Right atrium auricular region (tissue), 2 donors: ENCODE data around the gene GCK. TPM values are rescaled to one million over a fixed set of nuclear protein-coding genes. Genes with fewer than 3 reads are reported as not detected.

Experiments used
- DNase-seq: peaks from one replicate; pipeline ENCODE4 v3.0.0-alpha.2; 2019; ENCODE audit warnings: low spot score
- H3K27ac ChIP-seq, 2 donors: fragments of 200-600 bp; sonication (generic); 1 replicate in 1 of 2; 2 replicates in 1 of 2; pipeline ENCODE4 v1.5.1; 2016 to 2019
- H3K27me3 ChIP-seq, 2 donors: fragments of 200-600 bp; sonication (generic); one replicate each; pipeline versions ENCODE4 v1.5.1 to v1.6.0; 2017 to 2019
- H3K36me3 ChIP-seq: fragments of 200-600 bp; sonication (generic); one replicate; pipeline ENCODE4 v1.5.1; 2016
- H3K4me1 ChIP-seq, 2 donors: fragments of 200-600 bp; sonication (generic); one replicate each; pipeline versions ENCODE4 v1.5.1 to v1.6.0; 2017 to 2019
- H3K4me3 ChIP-seq, 2 donors: fragments of 200-600 bp; sonication (generic); 1 replicate in 1 of 2; 2 replicates in 1 of 2; pipeline ENCODE4 v1.5.1; 2017 to 2019; ENCODE audit warnings: mild to moderate bottlenecking in 1 of 2, moderate library complexity in 1 of 2
- H3K9me3 ChIP-seq, 2 donors: fragments of 200-600 bp; sonication (generic); one replicate each; pipeline ENCODE4 v1.5.1; 2019
- CTCF ChIP-seq, 2 donors: fragments of 200-600 bp; sonication (generic); IDR thresholded peaks; one replicate each; pipeline ENCODE4 v1.5.1; 2019; ENCODE audit warnings: antibody characterized with exemption in 2 of 2
- total RNA-seq, 2 donors: library from RNA; depleted of rRNA; stranded (reverse); fragments of >200 nt; gene quantifications; one replicate each; pipeline ENCODE4 v1.1.0, GENCODE V29; 2016

GCK gene
- total RNA-seq, 2 donors from 2014 or later: 11.1 to 21.0 TPM

GRCh38 chr7:44224974-44225565 lies 35.8 kb upstream of the GCK start:
- DNase-seq: no peak
- Histone ChIP-seq H3K27ac (no peak overlapping the region), H3K36me3 (peaks cover 3% of the 10 kb centered on the region), H3K9me3 (no peaks in the 10 kb centered on the region), H3K4me3 (no peak overlapping the region), H3K27me3 (no peaks in the 10 kb centered on the region), H3K4me1 (no peaks in the 10 kb centered on the region)
- no peak for TF ChIP-seq CTCF (IDR thresholded peaks at IDR 0.05)

GRCh38 chr7:44224080-44224973 lies 35.1 kb upstream of the GCK start:
- Histone ChIP-seq H3K27ac (no peak overlapping the region), H3K36me3 (peaks cover 3% of the 10 kb centered on the region), H3K4me1 (no peaks in the 10 kb centered on the region), H3K27me3 (no peaks in the 10 kb centered on the region), H3K9me3 (no peaks in the 10 kb centered on the region), H3K4me3 (no peak overlapping the region)
- DNase-seq: no peak
- no peak for TF ChIP-seq CTCF (IDR thresholded peaks at IDR 0.05)

GRCh38 chr7:44223362-44224079 lies 34.3 kb upstream of the GCK start:
- no peak for DNase-seq
- no peak overlapping the region for H3K27ac ChIP-seq
- TF ChIP-seq CTCF (IDR thresholded peaks at IDR 0.05): no peak
- H3K4me3 ChIP-seq: no peak overlapping the region
- peaks cover 3% of the 10 kb centered on the region for H3K36me3 ChIP-seq
- no peaks in the 10 kb centered on the region for H3K9me3 ChIP-seq
- H3K4me1 ChIP-seq: no peaks in the 10 kb centered on the region
- no peaks in the 10 kb centered on the region for H3K27me3 ChIP-seq

- Histone ChIP-seq H3K9me3 (no peaks in the 10 kb centered on the region), H3K36me3 (peaks cover 3% of the 10 kb centered on the region), H3K4me3 (no peak overlapping the region), H3K4me1 (no peaks in the 10 kb centered on the region), H3K27ac (no peak overlapping the region), H3K27me3 (no peaks in the 10 kb centered on the region)
- no peak for TF ChIP-seq CTCF (IDR thresholded peaks at IDR 0.05)
- DNase-seq: no peak
Measured at GRCh38 chr7:44222776-44223261, 33.6 kb upstream of the GCK start.

- peaks cover 3% of the 10 kb centered on the region for H3K36me3 ChIP-seq
- H3K27ac ChIP-seq: no peak overlapping the region
- H3K4me3 ChIP-seq: no peak overlapping the region
- TF ChIP-seq CTCF (IDR thresholded peaks at IDR 0.05): no peak
- no peaks in the 10 kb centered on the region for H3K4me1 ChIP-seq
- no peaks in the 10 kb centered on the region for H3K9me3 ChIP-seq
- no peaks in the 10 kb centered on the region for H3K27me3 ChIP-seq
- no peak for DNase-seq
Measured at GRCh38 chr7:44222074-44222473, 32.8 kb upstream of the GCK start.
